Uterus (tissue), 4 donors: ENCODE results near the gene SOX2. TPM values are rescaled to one million over a fixed set of nuclear protein-coding genes. Genes with fewer than 3 reads are reported as not detected.

Experiments used
- DNase-seq, 2 donors: peaks; one replicate each; pipeline ENCODE4 v3.0.0-alpha.2; 2019 to 2020
- H3K27ac ChIP-seq, 2 donors: fragments of 200-600 bp; sonication (generic); 1 replicate in 1 of 2; 2 replicates in 1 of 2; pipeline ENCODE4 v1.5.1; 2016 to 2018
- H3K27me3 ChIP-seq, 2 donors: fragments of 200-600 bp; sonication (generic); one replicate each; pipeline ENCODE4 v1.5.1; 2018 to 2019; ENCODE audit warnings: control low read depth in 1 of 2
- H3K36me3 ChIP-seq, 2 donors: fragments of 200-600 bp; sonication (generic); one replicate each; pipeline ENCODE4 v1.5.1; 2019; ENCODE audit warnings: control low read depth in 1 of 2
- H3K4me1 ChIP-seq, 2 donors: fragments of 200-600 bp; sonication (generic); one replicate each; pipeline ENCODE4 v1.5.1; 2018 to 2019; ENCODE audit warnings: control low read depth in 1 of 2
- H3K4me3 ChIP-seq, 2 donors: fragments of 200-600 bp; sonication (generic); 1 replicate in 1 of 2; 2 replicates in 1 of 2; pipeline ENCODE4 v1.5.1; 2018 to 2019; ENCODE audit warnings: mild to moderate bottlenecking in 1 of 2
- H3K9me3 ChIP-seq, 2 donors: fragments of 200-600 bp; sonication (generic); one replicate each; pipeline ENCODE4 v1.5.1; 2019; ENCODE audit warnings: control low read depth in 1 of 2
- POLR2A ChIP-seq, 2 donors: fragments of 450-650 bp; IDR thresholded peaks; one replicate each; pipeline ENCODE4 v1.6.1; 2016; ENCODE audit warnings: antibody characterized with exemption in 2 of 2, mild to moderate bottlenecking in 1 of 2, moderate library complexity in 1 of 2
- intact Hi-C: fragments of 100-400 bp; cut with DNase I; formaldehyde crosslinking; loops from one replicate; pipeline ENCODE4 v1.15.1; 2023; ENCODE audit warnings: low total_unique reads
- total RNA-seq, 4 donors: library from RNA; depleted of rRNA in 3 of 4; stranded (reverse); fragments of >200 nt in 3 of 4; gene quantifications; one replicate each; pipeline versions ENCODE4 v1.1.0 to v1.2.4, GENCODE V29; 2014 to 2023
- TF ChIP-seq, protein P1 (sequence below), 4 experiments: fragments of 200-600 bp in 2 of 4; fragments of 450-650 bp in 2 of 4; sonication (generic) in 2 of 4; IDR thresholded peaks; one replicate each; pipeline ENCODE4 v1.5.1; 2016 to 2019; ENCODE audit warnings: antibody characterized with exemption in 4 of 4, mild to moderate bottlenecking in 2 of 4, moderate library complexity in 1 of 4
- donor health status: DM: yes; HTN: yes; CAD: no.

The SOX2 gene
- total RNA-seq, 4 donors from 2014 or later, result 0.18 to 0.35 TPM; not detected in 2

DNA sequence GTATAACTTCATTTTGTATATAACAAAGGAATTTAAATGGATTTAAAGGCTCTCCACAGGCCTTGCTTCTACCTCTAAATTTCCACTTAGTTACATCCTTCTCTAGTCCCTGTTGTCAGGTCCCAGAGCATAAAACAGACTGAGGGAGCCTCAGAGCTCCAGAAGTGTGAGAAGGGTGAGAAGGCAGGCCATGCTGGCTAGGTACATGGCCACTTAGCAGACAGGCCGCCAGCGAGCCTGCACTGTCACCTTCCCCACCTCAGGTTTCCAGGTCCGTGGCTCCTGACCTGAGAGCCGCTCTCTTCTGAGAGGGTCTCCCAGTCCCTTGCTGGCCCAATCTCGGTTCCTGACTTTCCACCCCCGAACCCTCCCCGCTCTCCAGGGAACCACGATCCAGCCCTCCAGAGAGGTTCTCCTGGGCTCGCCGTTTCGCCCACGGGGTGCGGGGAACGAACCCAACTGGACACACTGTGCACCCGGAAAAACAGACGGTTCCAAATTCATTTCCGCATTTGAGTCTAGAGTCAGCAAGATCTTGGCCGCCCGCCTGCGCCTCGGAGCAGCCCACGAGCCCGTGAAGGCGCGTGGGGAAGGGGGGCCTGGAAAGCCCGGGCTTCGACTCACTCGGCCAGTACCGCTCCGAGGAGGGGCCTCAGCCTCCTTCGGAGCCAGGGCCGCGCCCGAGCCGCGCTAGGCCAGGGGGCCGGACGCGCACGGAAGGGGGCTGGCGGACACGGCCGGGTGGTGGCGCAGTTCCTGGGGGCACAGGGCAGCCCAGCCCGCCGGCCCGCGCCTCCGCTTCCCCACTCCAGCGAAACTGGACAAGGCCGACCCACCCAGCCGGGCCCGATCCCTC, 16.7 kb upstream of the SOX2 start:
- H3K4me3 ChIP-seq, result peak overlapping the region; percentile 22 to 31
- intact Hi-C loops, result no loop called here
- peak; percentile 65 to 71 for DNase-seq
- no peaks in the 10 kb centered on the region for H3K9me3 ChIP-seq
- peaks cover 0 to 5% of the 10 kb centered on the region in 2 donors for H3K4me1 ChIP-seq
- H3K36me3 ChIP-seq, result no peaks in the 10 kb centered on the region
- peaks cover 0 to 32% of the 10 kb centered on the region in 2 donors for H3K27me3 ChIP-seq
- TF ChIP-seq, protein P1, sequence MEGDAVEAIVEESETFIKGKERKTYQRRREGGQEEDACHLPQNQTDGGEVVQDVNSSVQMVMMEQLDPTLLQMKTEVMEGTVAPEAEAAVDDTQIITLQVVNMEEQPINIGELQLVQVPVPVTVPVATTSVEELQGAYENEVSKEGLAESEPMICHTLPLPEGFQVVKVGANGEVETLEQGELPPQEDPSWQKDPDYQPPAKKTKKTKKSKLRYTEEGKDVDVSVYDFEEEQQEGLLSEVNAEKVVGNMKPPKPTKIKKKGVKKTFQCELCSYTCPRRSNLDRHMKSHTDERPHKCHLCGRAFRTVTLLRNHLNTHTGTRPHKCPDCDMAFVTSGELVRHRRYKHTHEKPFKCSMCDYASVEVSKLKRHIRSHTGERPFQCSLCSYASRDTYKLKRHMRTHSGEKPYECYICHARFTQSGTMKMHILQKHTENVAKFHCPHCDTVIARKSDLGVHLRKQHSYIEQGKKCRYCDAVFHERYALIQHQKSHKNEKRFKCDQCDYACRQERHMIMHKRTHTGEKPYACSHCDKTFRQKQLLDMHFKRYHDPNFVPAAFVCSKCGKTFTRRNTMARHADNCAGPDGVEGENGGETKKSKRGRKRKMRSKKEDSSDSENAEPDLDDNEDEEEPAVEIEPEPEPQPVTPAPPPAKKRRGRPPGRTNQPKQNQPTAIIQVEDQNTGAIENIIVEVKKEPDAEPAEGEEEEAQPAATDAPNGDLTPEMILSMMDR (IDR thresholded peaks at IDR 0.05), result peak in 1 of 4 experiments; percentile 34
- no peak for TF ChIP-seq POLR2A (IDR thresholded peaks at IDR 0.05)
- H3K27ac ChIP-seq, result peak overlapping the region; percentile 25 to 63

GRCh38 chr3:181695661-181696491, 15.8 kb upstream of the SOX2 start:
- Histone ChIP-seq H3K4me1 (peaks cover 0 to 5% of the 10 kb centered on the region in 2 donors), H3K36me3 (no peaks in the 10 kb centered on the region), H3K27ac (peak overlapping the region; percentile 25 to 63), H3K4me3 (peak overlapping the region; percentile 22 to 31), H3K27me3 (peaks cover 0 to 39% of the 10 kb centered on the region in 2 donors), H3K9me3 (no peaks in the 10 kb centered on the region)
- TF ChIP-seq POLR2A (IDR thresholded peaks at IDR 0.05), result no peak
- TF ChIP-seq, protein P1 (IDR thresholded peaks at IDR 0.05), result no peak
- DNase-seq, result no peak
- intact Hi-C loops, result no loop called here

GRCh38 chr3:181696626-181697230, 15.0 kb upstream of the SOX2 start:
- H3K4me3 ChIP-seq, result peak overlapping the region in 1 of 2 donors; percentile 31
- peaks cover 0 to 5% of the 10 kb centered on the region in 2 donors for H3K4me1 ChIP-seq
- intact Hi-C loops, result no loop called here
- no peaks in the 10 kb centered on the region for H3K36me3 ChIP-seq
- DNase-seq, result no peak
- H3K9me3 ChIP-seq, result no peaks in the 10 kb centered on the region
- TF ChIP-seq, protein P1 (IDR thresholded peaks at IDR 0.05), result no peak
- TF ChIP-seq POLR2A (IDR thresholded peaks at IDR 0.05), result no peak
- H3K27ac ChIP-seq, result no peak overlapping the region
- H3K27me3 ChIP-seq, result peaks cover 0 to 48% of the 10 kb centered on the region in 2 donors

GRCh38 chr3:181698263-181698954, 13.3 kb upstream of the SOX2 start:
- no peaks in the 10 kb centered on the region for H3K9me3 ChIP-seq
- peaks cover 0 to 5% of the 10 kb centered on the region in 2 donors for H3K4me1 ChIP-seq
- peaks cover 14 to 64% of the 10 kb centered on the region in 2 donors for H3K27me3 ChIP-seq
- no peak for DNase-seq
- intact Hi-C loops, result no loop called here
- no peak overlapping the region for H3K4me3 ChIP-seq
- TF ChIP-seq, protein P1 (IDR thresholded peaks at IDR 0.05), result no peak
- TF ChIP-seq POLR2A (IDR thresholded peaks at IDR 0.05), result no peak
- H3K36me3 ChIP-seq, result no peaks in the 10 kb centered on the region
- no peak overlapping the region for H3K27ac ChIP-seq
